ENCODE results near the gene RHBDL1.

The RHBDL1 gene

GRCh38 chr16:674968-675883 lies at the start of gene RHBDL1:
RHBDL1 (plus strand) TSS chr16:675671; CDS start chr16:675791, 120 bp downstream.
- TF ChIP-seq, protein P1, sequence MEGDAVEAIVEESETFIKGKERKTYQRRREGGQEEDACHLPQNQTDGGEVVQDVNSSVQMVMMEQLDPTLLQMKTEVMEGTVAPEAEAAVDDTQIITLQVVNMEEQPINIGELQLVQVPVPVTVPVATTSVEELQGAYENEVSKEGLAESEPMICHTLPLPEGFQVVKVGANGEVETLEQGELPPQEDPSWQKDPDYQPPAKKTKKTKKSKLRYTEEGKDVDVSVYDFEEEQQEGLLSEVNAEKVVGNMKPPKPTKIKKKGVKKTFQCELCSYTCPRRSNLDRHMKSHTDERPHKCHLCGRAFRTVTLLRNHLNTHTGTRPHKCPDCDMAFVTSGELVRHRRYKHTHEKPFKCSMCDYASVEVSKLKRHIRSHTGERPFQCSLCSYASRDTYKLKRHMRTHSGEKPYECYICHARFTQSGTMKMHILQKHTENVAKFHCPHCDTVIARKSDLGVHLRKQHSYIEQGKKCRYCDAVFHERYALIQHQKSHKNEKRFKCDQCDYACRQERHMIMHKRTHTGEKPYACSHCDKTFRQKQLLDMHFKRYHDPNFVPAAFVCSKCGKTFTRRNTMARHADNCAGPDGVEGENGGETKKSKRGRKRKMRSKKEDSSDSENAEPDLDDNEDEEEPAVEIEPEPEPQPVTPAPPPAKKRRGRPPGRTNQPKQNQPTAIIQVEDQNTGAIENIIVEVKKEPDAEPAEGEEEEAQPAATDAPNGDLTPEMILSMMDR (IDR thresholded peaks at IDR 0.05; ENCODE audit: unreplicated experiment in 3 of 3) = no peak
- Mint-ChIP-seq H3K9me3 (no peaks in the 10 kb centered on the region), H3K4me1 (no peaks in the 10 kb centered on the region), H3K27ac (no peak within 1 kb of the TSS), H3K27me3 (ENCODE audit: low read depth) (peaks cover 6% of the 10 kb centered on the region), H3K4me3 (peak within 1 kb of the TSS; percentile 42 to 69 (median 69)), H3K36me3 (ENCODE audit: low read depth) (peaks cover 3% of the 10 kb centered on the region)

GRCh38 chr16:625977-626765 lies 49.3 kb upstream of the RHBDL1 start:
- Mint-ChIP-seq H3K4me3 (no peak overlapping the region), H3K36me3 (ENCODE audit: low read depth) (peaks cover 13% of the 10 kb centered on the region), H3K9me3 (no peaks in the 10 kb centered on the region), H3K27ac (no peak overlapping the region), H3K4me1 (peaks cover 6% of the 10 kb centered on the region), H3K27me3 (ENCODE audit: low read depth) (no peaks in the 10 kb centered on the region)
- TF ChIP-seq, protein P1 (IDR thresholded peaks at IDR 0.05; ENCODE audit: unreplicated experiment in 3 of 3) = no peak

- Mint-ChIP-seq H3K4me3 (no peak overlapping the region), H3K4me1 (peaks cover 9% of the 10 kb centered on the region), H3K9me3 (no peaks in the 10 kb centered on the region), H3K27me3 (ENCODE audit: low read depth) (no peaks in the 10 kb centered on the region), H3K36me3 (ENCODE audit: low read depth) (peaks cover 13% of the 10 kb centered on the region), H3K27ac (no peak overlapping the region)
- TF ChIP-seq, protein P1 (IDR thresholded peaks at IDR 0.05; ENCODE audit: unreplicated experiment in 3 of 3) = no peak
Measured at GRCh38 chr16:626787-627453, 48.6 kb upstream of the RHBDL1 start.

DNA sequence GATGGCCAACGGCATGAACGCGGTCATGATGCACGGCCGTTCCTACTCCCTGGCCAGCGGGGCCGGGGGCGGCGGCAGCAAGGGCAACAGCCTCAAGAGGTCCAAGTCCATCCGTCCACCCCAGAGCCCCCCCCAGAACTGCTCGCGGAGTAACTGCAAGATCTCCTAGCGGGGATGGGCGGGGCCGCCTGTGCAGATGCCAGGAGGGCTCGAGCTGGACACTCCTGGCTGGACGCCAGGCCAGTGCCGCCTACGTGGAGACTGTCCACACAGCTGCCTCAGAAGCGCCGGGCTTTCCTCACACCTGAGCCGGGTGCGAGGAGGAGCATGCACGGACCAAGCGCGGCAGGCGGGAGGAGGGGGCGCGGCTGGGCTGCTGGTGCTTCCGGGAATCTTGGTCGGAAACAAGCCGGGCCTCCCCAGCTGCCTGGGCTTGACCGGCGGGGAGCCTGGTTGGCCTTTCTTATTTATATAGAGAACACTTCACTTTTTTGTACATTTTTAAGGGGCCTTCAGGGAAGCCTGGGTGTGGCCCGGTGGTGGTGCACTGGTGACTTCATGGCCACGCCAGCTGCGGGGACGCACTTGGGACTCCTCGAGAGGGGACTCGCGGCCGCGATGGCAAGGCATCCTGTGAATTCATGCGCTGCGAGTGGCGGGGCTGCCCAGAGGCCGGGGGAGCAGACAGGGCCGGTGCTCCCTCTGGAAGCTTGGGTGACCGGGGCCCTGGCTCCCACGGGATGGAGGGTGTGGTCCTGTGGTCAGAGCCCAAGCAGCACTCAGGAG lies 47.8 kb upstream of the RHBDL1 start:
- TF ChIP-seq, protein P1 (IDR thresholded peaks at IDR 0.05; ENCODE audit: unreplicated experiment in 3 of 3) = no peak
- Mint-ChIP-seq H3K27me3 (ENCODE audit: low read depth) (no peaks in the 10 kb centered on the region), H3K4me1 (peaks cover 10% of the 10 kb centered on the region), H3K36me3 (ENCODE audit: low read depth) (peaks cover 13% of the 10 kb centered on the region), H3K4me3 (no peak overlapping the region), H3K9me3 (no peaks in the 10 kb centered on the region), H3K27ac (no peak overlapping the region)

- TF ChIP-seq, protein P1 (IDR thresholded peaks at IDR 0.05; ENCODE audit: unreplicated experiment in 3 of 3) = no peak
- H3K4me3 Mint-ChIP-seq = no peak overlapping the region
- no peaks in the 10 kb centered on the region for H3K27me3 Mint-ChIP-seq (ENCODE audit: low read depth)
- peak overlapping the region in 1 of 3 experiments; percentile 76 for H3K27ac Mint-ChIP-seq
- H3K4me1 Mint-ChIP-seq = peaks cover 10% of the 10 kb centered on the region
- H3K36me3 Mint-ChIP-seq (ENCODE audit: low read depth) = peaks cover 13% of the 10 kb centered on the region
- H3K9me3 Mint-ChIP-seq = no peaks in the 10 kb centered on the region
Measured at GRCh38 chr16:628321-629061, 47.0 kb upstream of the RHBDL1 start.

Data from nephron (organoid).